ENCODE results near the gene CYP4F22. TPM values are rescaled to one million over a fixed set of nuclear protein-coding genes. Genes with fewer than 3 reads are reported as not detected.
"Not testable (repeated sequence)": the region's sequence is repeated elsewhere in the genome, so short reads cannot be mapped to it uniquely, and the experiment has no call there.

CYP4F22 gene
- total RNA-seq, 2 donors from 2014 or later: not detected

DNA sequence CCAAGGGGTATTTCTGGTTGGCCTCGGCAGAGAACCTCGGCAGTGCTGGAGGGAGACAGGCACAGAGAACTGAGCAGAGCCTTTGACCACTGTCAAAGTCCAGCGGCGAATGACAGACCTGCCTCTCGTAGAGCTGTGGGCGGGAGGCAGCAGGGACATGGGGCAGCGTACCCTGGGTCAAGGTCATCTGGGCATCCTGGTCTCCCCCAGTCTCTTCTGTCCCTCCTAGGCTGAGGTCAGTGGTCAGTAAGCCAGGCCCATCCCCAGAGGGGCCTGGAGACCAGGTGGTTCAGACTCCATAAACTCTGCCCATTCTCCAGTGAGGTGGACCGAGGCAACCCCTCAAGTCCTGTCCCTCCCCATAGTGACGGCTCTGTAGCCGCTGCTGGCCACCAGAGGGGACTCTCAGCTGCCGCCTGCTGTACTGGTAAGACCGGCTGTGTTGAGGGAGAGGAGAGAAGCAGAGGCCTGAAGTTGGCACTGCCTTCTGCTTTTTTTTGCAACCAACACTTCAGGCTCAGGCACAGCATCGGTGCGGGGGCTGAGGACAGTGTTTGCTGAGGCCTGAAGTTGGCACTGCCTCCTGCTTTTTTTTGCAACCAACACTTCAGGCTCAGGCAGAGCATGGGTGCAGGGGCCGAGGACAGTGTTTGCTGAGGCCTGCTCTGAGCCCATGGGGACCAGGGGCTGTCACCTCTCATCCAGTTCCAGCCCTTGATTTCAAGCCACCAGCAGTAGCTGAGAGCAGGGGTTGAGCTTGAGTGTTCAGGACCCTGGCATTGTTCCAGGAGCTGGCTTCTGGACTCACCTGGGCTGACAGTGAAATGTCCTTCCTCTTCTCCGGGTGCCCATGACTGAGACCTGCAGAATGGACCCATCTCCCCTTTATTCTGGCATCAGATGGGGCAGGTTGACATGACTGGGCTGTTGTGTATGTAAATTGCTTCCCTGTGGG lies 28.7 kb upstream of the CYP4F22 start, which contains the start of gene PGLYRP2:
TSS of gene PGLYRP2 (minus strand) at position 111 of the 955 bp plus-strand sequence. CDS start 130 bp downstream, outside the sequence.
- H3K27ac ChIP-seq (ENCODE audit: low read depth, low read length): no peak within 1 kb of the TSS
- DNase-seq: peak; percentile 65
- 81 to 86% methylated on average over 12 to 16 of the region's 16 CpGs for WGBS, 2 experiments (ENCODE audit: insufficient coverage in 1 of 2, insufficient read length in 1 of 2)
- Mint-ChIP-seq H3K4me3 (no peak within 1 kb of the TSS), H3K27ac (no peak within 1 kb of the TSS), H3K9me3 (peaks cover 74% of the 10 kb centered on the region), H3K36me3 (ENCODE audit: low read depth) (no peaks in the 10 kb centered on the region), H3K4me1 (no peaks in the 10 kb centered on the region), H3K27me3 (ENCODE audit: insufficient read depth) (peaks cover 4% of the 10 kb centered on the region)
- H3K36me3 ChIP-seq (ENCODE audit: control insufficient read depth, insufficient read depth, low read length): no peaks in the 10 kb centered on the region
- H3K4me3 ChIP-seq (ENCODE audit: low read length): no peak within 1 kb of the TSS
- no peaks in the 10 kb centered on the region for H3K27me3 ChIP-seq (ENCODE audit: control insufficient read depth, insufficient read depth, low read length, poor library complexity, severe bottlenecking)
- TF ChIP-seq, protein P1, sequence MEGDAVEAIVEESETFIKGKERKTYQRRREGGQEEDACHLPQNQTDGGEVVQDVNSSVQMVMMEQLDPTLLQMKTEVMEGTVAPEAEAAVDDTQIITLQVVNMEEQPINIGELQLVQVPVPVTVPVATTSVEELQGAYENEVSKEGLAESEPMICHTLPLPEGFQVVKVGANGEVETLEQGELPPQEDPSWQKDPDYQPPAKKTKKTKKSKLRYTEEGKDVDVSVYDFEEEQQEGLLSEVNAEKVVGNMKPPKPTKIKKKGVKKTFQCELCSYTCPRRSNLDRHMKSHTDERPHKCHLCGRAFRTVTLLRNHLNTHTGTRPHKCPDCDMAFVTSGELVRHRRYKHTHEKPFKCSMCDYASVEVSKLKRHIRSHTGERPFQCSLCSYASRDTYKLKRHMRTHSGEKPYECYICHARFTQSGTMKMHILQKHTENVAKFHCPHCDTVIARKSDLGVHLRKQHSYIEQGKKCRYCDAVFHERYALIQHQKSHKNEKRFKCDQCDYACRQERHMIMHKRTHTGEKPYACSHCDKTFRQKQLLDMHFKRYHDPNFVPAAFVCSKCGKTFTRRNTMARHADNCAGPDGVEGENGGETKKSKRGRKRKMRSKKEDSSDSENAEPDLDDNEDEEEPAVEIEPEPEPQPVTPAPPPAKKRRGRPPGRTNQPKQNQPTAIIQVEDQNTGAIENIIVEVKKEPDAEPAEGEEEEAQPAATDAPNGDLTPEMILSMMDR (conservative IDR thresholded peaks at IDR 0.05): no peak
- peaks cover 14% of the 10 kb centered on the region for H3K9me3 ChIP-seq (ENCODE audit: control insufficient read depth, low read length)
- no peaks in the 10 kb centered on the region for H3K4me1 ChIP-seq (ENCODE audit: control insufficient read depth, insufficient read depth, low read length)
- no peak within 1 kb of the TSS for H3K9ac ChIP-seq (ENCODE audit: extremely low read depth, low read length, poor library complexity, severe bottlenecking)

DNA sequence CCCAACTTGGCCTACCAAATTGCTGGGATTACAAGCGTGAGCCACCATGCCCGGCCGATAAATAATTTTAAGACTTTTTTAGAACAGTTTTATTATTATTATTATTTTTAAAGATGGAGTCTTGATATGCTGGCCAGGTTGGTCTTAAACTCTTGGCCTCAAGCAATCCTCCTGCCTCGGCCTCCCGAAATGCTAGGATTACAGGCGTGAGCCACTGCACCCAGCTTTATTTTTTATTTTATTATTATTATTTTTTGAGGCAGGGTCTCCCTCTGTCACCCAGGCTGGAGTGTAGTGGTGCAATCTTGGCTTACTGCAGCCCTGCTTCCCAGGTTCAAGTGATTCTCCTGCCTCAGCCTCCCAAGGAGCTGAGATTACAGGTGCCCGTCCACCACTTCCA lies 27.3 kb upstream of the CYP4F22 start:
- H3K27me3 ChIP-seq (ENCODE audit: control insufficient read depth, insufficient read depth, low read length, poor library complexity, severe bottlenecking); H3K4me3 ChIP-seq (ENCODE audit: low read length); H3K27ac Mint-ChIP-seq; DNase-seq; H3K36me3 ChIP-seq (ENCODE audit: control insufficient read depth, insufficient read depth, low read length); H3K4me3 Mint-ChIP-seq; H3K27ac ChIP-seq (ENCODE audit: low read depth, low read length); H3K4me1 Mint-ChIP-seq; H3K27me3 Mint-ChIP-seq (ENCODE audit: insufficient read depth); H3K4me1 ChIP-seq (ENCODE audit: control insufficient read depth, insufficient read depth, low read length); H3K9ac ChIP-seq (ENCODE audit: extremely low read depth, low read length, poor library complexity, severe bottlenecking); H3K36me3 Mint-ChIP-seq (ENCODE audit: low read depth): not testable (repeated sequence)
- H3K9me3 Mint-ChIP-seq: peaks cover 73% of the 10 kb centered on the region
- 67 to 86% methylated on average over 1 to 4 of the region's 7 CpGs for WGBS, 2 experiments (ENCODE audit: insufficient coverage in 1 of 2, insufficient read length in 1 of 2)
- H3K9me3 ChIP-seq (ENCODE audit: control insufficient read depth, low read length): peaks cover 14% of the 10 kb centered on the region

DNA sequence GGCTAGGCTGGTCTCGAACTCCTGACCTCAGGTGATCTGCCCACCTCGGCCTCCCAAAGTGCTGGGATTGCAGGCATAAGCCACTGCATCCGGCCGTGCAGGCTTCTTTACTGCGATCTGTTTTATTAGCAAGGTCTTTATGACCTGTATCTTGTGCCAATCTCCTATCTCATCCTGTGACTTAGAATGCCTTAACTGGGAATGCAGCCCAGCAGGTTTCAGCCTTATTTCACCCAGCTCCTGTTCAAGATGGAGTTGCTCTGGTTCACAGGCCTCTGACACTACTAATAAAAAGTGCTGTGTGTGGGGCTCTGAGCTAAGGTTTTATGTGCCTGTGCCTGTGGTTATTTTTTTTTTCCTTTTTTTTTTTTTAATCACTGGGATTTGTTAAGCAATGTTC lies 22.6 kb upstream of the CYP4F22 start:
- H3K4me3 ChIP-seq (ENCODE audit: low read length); H3K4me1 Mint-ChIP-seq; H3K4me1 ChIP-seq (ENCODE audit: control insufficient read depth, insufficient read depth, low read length); H3K36me3 Mint-ChIP-seq (ENCODE audit: low read depth); H3K27me3 Mint-ChIP-seq (ENCODE audit: insufficient read depth); H3K27ac Mint-ChIP-seq; H3K27ac ChIP-seq (ENCODE audit: low read depth, low read length); DNase-seq; H3K4me3 Mint-ChIP-seq; H3K27me3 ChIP-seq (ENCODE audit: control insufficient read depth, insufficient read depth, low read length, poor library complexity, severe bottlenecking); H3K36me3 ChIP-seq (ENCODE audit: control insufficient read depth, insufficient read depth, low read length); H3K9ac ChIP-seq (ENCODE audit: extremely low read depth, low read length, poor library complexity, severe bottlenecking): not testable (repeated sequence)
- H3K9me3 Mint-ChIP-seq: peaks cover 70% of the 10 kb centered on the region
- 81 to 98% methylated on average over 5 of the region's 5 CpGs for WGBS, 2 experiments (ENCODE audit: insufficient coverage in 1 of 2, insufficient read length in 1 of 2)
- peaks cover 34% of the 10 kb centered on the region for H3K9me3 ChIP-seq (ENCODE audit: control insufficient read depth, low read length)

DNA sequence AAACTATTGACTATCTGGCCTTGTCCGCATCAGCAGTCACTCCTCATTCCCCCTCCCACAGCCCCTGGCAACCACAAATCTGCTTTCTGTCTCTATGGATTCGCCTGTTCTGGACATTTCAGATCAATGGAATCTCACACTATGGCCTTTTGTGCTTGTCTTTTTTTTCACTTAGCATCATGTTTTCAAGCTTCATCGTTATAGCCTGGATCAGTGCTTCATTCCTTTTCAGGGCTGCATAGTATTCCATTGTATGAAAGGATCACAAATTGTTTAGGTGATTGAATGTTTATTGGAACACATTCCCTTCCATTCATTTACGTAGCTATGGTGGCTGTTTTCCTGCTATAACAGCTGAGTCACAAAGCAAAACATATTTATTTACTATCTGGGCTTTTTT lies 21.3 kb upstream of the CYP4F22 start:
- no peak overlapping the region for H3K4me3 ChIP-seq (ENCODE audit: low read length)
- Mint-ChIP-seq H3K4me3 (no peak overlapping the region), H3K36me3 (ENCODE audit: low read depth) (no peaks in the 10 kb centered on the region), H3K9me3 (peaks cover 61% of the 10 kb centered on the region), H3K27me3 (ENCODE audit: insufficient read depth) (peaks cover 2% of the 10 kb centered on the region), H3K4me1 (no peaks in the 10 kb centered on the region), H3K27ac (no peak overlapping the region)
- WGBS, 2 experiments (ENCODE audit: insufficient coverage in 1 of 2, insufficient read length in 1 of 2): 75% methylated on average over 2 to 4 of the region's 4 CpGs
- H3K27ac ChIP-seq (ENCODE audit: low read depth, low read length): no peak overlapping the region
- DNase-seq: no peak
- peaks cover 34% of the 10 kb centered on the region for H3K9me3 ChIP-seq (ENCODE audit: control insufficient read depth, low read length)
- H3K27me3 ChIP-seq (ENCODE audit: control insufficient read depth, insufficient read depth, low read length, poor library complexity, severe bottlenecking): no peaks in the 10 kb centered on the region
- TF ChIP-seq, protein P1 (conservative IDR thresholded peaks at IDR 0.05): no peak
- H3K4me1 ChIP-seq (ENCODE audit: control insufficient read depth, insufficient read depth, low read length): no peaks in the 10 kb centered on the region
- no peak overlapping the region for H3K9ac ChIP-seq (ENCODE audit: extremely low read depth, low read length, poor library complexity, severe bottlenecking)
- no peaks in the 10 kb centered on the region for H3K36me3 ChIP-seq (ENCODE audit: control insufficient read depth, insufficient read depth, low read length)
